Measurements from ENCODE around the gene TWSG1. TPM values are rescaled to one million over a fixed set of nuclear protein-coding genes. Genes with fewer than 3 reads are reported as not detected.

TWSG1 gene
- 60.2 and 72.8 TPM in 2 replicates for total RNA-seq

GRCh38 chr18:9334329-9334972, at the start of gene TWSG1:
TSS of gene TWSG1 (plus strand) at chr18:9334773. CDS start at chr18:9337230, 2,457 bp downstream.

Other genes with a start within 250 kb of the TWSG1 start
- gene NDUFV2, start 232.1 kb upstream of the TWSG1 start, total RNA-seq, result 78.8 and 100 TPM in 2 replicates
- 18.1 and 45.9 TPM in 2 replicates for gene ANKRD12, start 198.0 kb upstream of the TWSG1 start, total RNA-seq
- 69.5 and 78.9 TPM in 2 replicates for gene RALBP1, start 140.7 kb downstream of the TWSG1 start, total RNA-seq

Data from endothelial cell of coronary artery (primary cell).